Islet precursor cell (in vitro differentiated cells): ENCODE measurements around the gene ZP4.
"Not testable (repeated sequence)": the region's sequence is repeated elsewhere in the genome, so short reads cannot be mapped to it uniquely, and the experiment has no call there.

Source experiments
- DNase-seq: peaks from one replicate; pipeline ENCODE4 v3.0.0-alpha.2; 2018

ZP4 gene

GRCh38 chr1:237873487-237874211 is 17.1 kb downstream of the ZP4 start:
- peak; percentile 95 for DNase-seq

DNA sequence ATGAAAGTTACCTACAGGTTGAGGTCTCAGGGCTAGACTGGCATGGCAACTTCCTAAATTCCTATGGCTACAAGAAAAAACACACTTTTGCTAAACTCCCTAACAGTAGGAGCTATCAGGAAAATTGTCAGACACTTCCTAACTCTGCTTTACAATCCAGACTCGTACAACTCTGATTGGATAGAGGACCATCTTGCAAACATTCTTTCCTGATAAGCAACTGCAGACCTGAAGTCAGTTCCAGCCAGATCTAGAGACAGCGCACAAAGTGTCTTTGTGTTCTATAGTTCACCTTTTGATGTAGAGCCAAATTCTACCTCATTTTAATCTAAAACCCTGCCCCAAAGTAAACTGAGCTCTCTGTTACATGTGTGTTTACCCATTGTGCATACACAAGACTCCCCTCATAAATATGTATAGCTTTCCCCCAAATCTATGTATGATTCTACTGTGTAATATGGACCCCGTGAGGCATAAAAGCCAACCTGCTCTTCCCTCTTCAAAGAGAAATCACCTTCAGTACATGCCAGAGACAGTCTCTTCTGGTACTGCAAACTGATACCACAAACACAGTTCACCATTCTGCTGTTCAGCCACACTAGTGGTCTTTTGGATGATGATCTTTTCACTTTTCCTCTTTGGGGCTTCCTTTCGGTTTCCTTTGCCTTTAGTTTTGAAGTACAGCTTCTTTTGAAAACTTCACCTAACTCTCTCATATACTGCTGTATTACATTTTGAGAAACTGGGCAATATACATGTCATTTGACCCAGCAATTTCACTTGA is 21.7 kb downstream of the ZP4 start:
- no peak for DNase-seq

DNA sequence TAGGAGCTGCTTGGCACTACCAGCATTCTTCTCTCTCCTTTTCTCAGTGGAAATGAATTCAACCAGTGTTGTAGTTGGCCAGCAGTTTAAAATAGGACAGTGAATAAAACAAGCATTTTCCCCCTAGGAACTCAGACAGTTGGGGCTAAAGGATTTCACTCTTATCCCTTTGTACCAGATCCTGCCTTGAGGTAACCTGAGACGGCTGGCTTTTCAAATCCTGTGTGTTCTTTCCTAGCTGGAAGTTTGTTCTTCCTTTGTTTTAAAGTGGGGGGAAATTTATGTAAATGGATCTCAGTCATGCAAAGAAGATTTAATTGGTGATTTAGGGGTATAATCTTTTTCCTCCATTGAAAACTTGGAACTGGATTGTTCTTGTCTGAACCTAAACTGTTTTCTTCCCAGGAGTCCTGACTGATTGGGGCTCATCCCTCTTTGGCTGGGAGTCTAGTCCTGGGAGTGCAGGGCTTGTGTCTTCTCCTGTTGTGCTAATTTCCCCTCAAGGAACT is 23.3 kb downstream of the ZP4 start:
- no peak for DNase-seq

- peak; percentile 83 for DNase-seq
These were observed 26.1 kb downstream of the ZP4 start for GRCh38 chr1:237864338-237865244.

GRCh38 chr1:237863234-237863633 is 27.5 kb downstream of the ZP4 start:
- DNase-seq: no peak

GRCh38 chr1:237861944-237862343 is 28.8 kb downstream of the ZP4 start:
- no peak for DNase-seq

DNA sequence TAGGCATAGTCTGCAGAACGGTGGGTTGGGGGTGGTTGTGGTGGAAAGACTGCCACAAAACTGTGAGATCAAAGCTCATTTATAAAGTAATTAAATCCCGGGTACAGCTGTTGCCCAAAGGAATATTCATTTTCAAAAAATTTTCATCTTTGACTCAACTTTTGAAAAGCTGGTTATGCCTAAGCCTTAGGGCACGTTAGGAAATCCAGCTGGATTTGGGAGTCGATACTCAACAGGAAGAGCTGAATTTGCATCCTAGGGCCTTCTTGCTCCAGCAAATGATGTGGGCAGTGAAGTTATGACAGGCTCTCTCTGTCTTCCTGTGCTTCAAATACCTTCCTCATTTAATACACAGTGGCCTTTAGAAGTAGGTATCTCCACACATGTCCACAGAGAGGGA is 31.7 kb downstream of the ZP4 start:
- DNase-seq: no peak

- no peak for DNase-seq
These were observed 33.3 kb downstream of the ZP4 start for GRCh38 chr1:237857455-237857854.

- DNase-seq: no peak
These were observed 38.4 kb downstream of the ZP4 start for GRCh38 chr1:237852342-237852741.

DNA sequence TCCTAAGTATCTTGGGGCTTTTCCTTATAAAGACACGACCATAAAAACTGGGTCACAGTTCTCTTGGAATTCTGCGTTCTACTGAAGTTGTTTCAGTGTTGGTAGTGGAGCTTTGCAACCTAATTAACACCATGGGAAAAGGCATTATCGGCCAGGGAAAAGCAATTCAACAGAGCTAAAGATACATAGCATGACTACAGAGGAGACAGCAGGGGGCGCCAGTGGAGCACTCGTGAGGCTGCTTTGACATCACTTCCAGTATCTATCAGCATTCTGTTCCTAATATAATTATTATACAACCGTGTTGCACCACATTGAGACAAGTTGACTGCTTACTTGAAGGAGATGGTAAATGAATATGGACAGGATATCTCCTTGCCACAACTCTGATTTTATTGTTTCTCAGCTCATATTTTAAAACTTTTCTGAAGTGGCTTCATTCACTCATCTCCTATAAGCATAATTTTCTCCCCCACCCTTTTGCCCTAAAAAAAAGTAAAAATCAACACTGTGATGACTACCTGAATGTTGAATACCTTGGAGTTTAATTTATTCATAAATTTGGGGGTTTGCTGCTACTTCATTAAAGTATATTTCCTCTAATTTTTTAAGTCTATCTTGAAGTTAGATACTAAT is 39.4 kb downstream of the ZP4 start:
- DNase-seq: peak; percentile 68

- not testable (repeated sequence) for DNase-seq
These were observed 47.2 kb downstream of the ZP4 start for GRCh38 chr1:237843516-237843915.

- no peak for DNase-seq
These were observed 49.2 kb downstream of the ZP4 start for GRCh38 chr1:237841485-237841884.

DNA sequence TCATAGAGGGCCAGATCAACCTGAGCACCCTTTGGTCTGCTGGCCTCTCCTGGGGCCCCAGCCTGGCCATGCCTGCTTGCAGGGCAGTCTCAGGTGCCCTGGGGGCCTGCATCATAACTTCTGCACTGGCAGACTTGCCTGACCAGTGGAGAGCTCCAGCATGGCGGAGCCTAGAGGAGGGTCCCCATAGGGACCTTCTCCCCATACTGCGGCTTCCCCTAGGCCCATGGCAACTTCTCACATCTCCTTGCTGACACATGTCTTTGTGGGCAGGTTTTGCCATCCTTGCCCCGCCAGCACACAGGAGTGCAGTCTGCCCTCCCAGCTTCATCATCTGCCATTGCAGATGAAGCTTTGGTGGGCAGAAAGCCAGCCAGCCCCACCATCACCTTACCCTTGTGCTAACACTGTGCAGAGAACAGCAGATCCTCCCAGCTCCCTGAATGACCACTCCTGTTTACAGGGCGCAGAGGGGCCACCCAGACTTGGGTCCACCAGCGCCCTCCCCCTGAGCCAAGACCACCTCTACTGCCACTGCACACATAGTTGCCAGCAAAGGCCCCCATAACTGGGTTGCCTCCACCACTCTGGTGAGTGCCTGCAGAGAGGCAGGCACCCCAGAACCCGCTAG is 51.7 kb downstream of the ZP4 start:
- DNase-seq: no peak

- no peak for DNase-seq
These were observed 52.4 kb downstream of the ZP4 start for GRCh38 chr1:237838320-237838719.

DNA sequence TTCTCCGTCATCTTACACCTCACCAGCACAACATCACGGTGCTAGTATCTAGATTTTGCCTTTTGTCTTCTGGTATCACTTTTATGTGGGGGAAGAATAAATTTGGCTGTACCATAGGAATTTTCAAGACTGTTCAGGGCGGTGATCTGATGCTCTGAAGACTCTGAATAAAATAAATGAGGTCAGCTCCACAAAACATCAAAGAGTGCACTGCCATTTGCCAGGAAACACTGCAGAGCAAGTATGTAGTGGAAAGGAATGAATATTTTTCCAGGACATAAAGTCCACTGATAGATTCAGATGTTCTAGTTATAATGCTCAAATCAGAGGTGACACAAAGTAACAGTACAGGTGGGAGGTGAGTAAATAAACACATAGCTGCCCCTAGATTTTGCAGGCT is 56.3 kb downstream of the ZP4 start:
- no peak for DNase-seq

DNA sequence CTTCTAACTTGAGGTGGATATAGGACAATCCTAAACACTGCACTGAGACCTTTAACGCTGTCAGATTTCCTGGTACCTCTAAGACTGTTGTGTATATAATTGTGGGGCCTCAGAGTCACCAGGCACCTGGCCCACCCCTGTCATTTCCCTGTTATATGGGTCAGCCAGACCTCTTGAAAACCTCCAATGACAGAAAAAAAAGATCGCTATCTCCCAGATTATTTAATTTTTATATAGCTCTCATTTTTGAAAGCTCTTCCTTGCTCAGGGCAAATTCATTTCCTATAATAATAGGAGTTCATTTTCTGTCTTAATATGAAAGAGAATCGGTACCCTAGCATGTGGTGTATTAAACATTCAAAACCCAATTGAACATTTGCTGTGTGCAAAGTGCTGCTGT is 56.7 kb downstream of the ZP4 start:
- no peak for DNase-seq

DNA sequence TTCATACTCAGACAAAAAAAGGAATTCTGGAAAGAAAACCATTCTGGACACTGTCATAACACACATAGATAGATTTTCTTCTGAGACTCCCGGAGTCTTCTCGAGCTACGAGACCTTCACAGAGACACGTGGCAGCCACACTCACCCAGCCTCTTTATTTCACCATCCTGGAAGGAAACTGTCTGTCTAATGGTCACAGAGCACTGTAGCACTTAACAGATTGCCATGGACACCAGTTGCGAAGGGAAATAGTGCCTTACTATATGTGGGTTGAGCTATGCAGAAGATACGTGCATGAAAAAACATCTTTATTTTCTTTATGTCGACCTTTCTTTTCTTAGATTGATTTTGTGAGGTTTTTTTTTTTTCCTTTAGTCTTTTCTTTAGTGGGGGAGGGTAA is 57.9 kb downstream of the ZP4 start:
- DNase-seq: no peak
